GM12875 (cell line): ENCODE measurements around the gene NFIA.

ENCODE experiments used
- H3K4me3 ChIP-seq: one replicate; pipeline ENCODE4 v1.5.1; 2011; ENCODE audit warnings: low read depth, low read length, control low read depth
- CTCF ChIP-seq: IDR thresholded peaks from 2 replicates; pipeline ENCODE4 v1.5.1; 2011; ENCODE audit warnings: low read depth, mild to moderate bottlenecking, control low read depth, inconsistent platforms, low read length, moderate library complexity, borderline replicate concordance; ENCODE audit not compliant: insufficient read depth

Gene NFIA

GRCh38 chr1:61117283-61117682 lies 34.9 kb downstream of the NFIA start:
- no peak for TF ChIP-seq CTCF
- no peak overlapping the region for H3K4me3 ChIP-seq

DNA sequence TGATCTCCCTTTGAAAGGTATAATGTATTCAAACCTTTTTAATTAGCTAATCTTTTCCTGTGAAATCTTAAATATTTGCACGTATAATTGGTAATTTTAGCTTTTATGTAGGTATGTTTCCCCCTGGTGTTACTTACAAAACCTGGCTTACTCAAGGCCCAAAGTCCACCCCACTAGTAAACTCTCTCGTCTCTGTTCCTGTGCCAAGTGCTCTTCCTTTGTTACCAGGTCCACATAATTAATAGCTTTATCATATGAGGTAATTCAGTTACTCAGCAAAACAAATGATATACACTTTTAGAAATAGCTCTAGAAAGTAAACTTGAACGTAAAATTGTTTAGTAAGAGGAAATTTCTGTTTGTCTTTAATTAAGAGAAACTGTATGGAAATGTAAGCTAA lies 36.7 kb downstream of the NFIA start:
- TF ChIP-seq CTCF: no peak
- no peak overlapping the region for H3K4me3 ChIP-seq

GRCh38 chr1:61120246-61120840 lies 38.0 kb downstream of the NFIA start:
- no peak for TF ChIP-seq CTCF
- no peak overlapping the region for H3K4me3 ChIP-seq

DNA sequence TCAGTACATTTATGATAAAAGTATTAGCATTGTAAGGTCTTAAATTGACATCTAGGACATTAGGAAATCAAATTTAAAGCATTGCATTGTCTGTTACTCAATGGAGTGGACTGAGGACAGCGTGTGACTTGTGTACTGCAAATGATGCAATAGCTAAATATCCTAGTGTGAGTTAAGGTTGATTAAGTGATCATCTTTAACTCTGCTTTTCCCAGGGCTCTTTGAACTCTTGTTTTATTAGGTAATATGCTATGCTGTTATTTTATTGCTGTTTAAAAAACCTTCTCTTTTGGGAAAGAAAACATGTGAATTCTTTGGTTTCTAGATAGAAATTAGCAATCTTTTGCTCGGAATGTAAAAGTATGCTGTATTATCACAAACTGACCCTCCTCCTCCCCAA lies 38.6 kb downstream of the NFIA start:
- H3K4me3 ChIP-seq: no peak overlapping the region
- TF ChIP-seq CTCF: no peak

- H3K4me3 ChIP-seq: no peak overlapping the region
- TF ChIP-seq CTCF: no peak
These were observed 39.3 kb downstream of the NFIA start for GRCh38 chr1:61121631-61122030.

DNA sequence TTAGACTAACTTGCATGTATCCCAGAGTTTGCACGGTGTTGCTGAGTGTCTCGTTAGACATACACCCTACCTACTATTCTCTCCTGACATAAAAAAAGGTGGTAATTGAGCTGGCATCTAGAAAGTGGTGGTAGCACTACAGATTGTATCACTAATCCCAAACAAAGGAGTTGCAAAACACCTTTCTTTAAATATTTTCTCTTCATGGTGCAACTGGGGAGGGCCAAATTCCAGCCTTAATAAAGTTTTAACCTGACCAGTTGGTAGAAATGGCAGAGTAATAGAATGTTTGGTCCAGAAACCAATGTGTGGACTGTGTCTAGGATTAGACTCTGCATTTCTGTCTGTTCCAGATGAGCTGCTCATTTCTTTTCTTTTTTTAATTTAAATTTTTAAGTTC lies 40.0 kb downstream of the NFIA start:
- TF ChIP-seq CTCF: no peak
- H3K4me3 ChIP-seq: no peak overlapping the region

DNA sequence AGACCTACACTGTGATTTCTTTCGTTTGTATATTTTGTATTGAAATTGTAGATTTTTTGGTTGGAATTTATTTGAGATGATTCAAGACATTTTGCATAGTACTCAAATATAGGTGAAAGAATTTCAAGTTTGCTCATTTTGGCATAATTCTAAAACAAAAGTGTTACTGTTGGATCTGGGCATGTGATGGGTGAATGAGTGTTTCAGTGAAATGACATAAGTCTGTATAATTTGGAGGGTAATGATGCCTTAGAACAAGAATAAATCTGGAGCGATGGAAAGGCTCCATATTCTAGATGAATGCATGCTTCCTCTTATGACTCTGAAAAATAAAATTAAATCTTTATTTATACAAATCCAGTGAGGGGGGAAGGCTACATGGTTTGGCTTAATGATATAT lies 41.0 kb downstream of the NFIA start:
- no peak for TF ChIP-seq CTCF

More for the DNA sequence above, 41.0 kb downstream of the NFIA start:
- H3K4me3 ChIP-seq: no peak overlapping the region
